Peyer's patch (tissue), 4 donors: Measurements from ENCODE around the gene GNB5.

Source experiments
- CTCF ChIP-seq, 6 experiments: fragments of 450-650 bp in 4 of 6; fragments of 200-600 bp in 2 of 6; sonication (generic) in 1 of 6; IDR thresholded peaks; one replicate each; pipeline ENCODE4 v1.5.1; 2017 to 2019; ENCODE audit warnings: antibody characterized with exemption in 6 of 6, mild to moderate bottlenecking in 3 of 6, moderate library complexity in 1 of 6
- POLR2A ChIP-seq, 2 donors: fragments of 450-650 bp; IDR thresholded peaks; one replicate each; pipeline ENCODE4 v1.5.1; 2017; ENCODE audit warnings: antibody characterized with exemption in 2 of 2, mild to moderate bottlenecking in 2 of 2, moderate library complexity in 2 of 2

GRCh38 chr15:52220937-52221660, 29.9 kb upstream of the GNB5 start:
- TF ChIP-seq CTCF (IDR thresholded peaks at IDR 0.05) (no peak), POLR2A (IDR thresholded peaks at IDR 0.05) (no peak)
